ENCODE measurements around the gene KIF26B. TPM values are rescaled to one million over a fixed set of nuclear protein-coding genes. Genes with fewer than 3 reads are reported as not detected.

Gene KIF26B
- total RNA-seq, 3 donors from 2014 or later (not counting 1 experiment from before 2014, with no cell fraction given), result 0.16 to 0.96 (median 0.18) TPM

- Histone ChIP-seq H3K4me1 (ENCODE audit: control insufficient read depth, insufficient read depth, low read length) (peaks cover 4% of the 10 kb centered on the region), H3K27me3 (ENCODE audit: control insufficient read depth, insufficient read depth, low read length) (no peaks in the 10 kb centered on the region), H3K27ac (ENCODE audit: low read length) (no peak overlapping the region), H3K4me3 (ENCODE audit: low read length) (no peak overlapping the region), H3K36me3 (ENCODE audit: control insufficient read depth, insufficient read depth, low read length) (no peaks in the 10 kb centered on the region), H3K9me3 (ENCODE audit: control insufficient read depth, insufficient read depth, low read length) (no peaks in the 10 kb centered on the region)
- H3K9me3 Mint-ChIP-seq, result no peaks in the 10 kb centered on the region
- no peak for TF ChIP-seq CTCF (IDR thresholded peaks at IDR 0.05)
- H3K4me3 Mint-ChIP-seq, result no peak overlapping the region
- intact Hi-C loops (cut with micrococcal nuclease), result no loop called here
- 93% methylated on average over 24 of the region's 25 CpGs for WGBS (ENCODE audit: insufficient coverage)
- H3K27ac Mint-ChIP-seq, result no peak overlapping the region
- peaks cover 5 to 6% of the 10 kb centered on the region in 2 donors for H3K27me3 Mint-ChIP-seq (ENCODE audit: low read depth in 2 of 2)
- ATAC-seq (no peak), DNase-seq (no peak)
- no peaks in the 10 kb centered on the region for H3K36me3 Mint-ChIP-seq
- H3K4me1 Mint-ChIP-seq, result peaks cover 6 to 14% of the 10 kb centered on the region in 2 donors
Measured at GRCh38 chr1:245609354-245610150, 454.8 kb downstream of the KIF26B start.

GRCh38 chr1:245611251-245611650, 456.5 kb downstream of the KIF26B start:
- no peak overlapping the region for H3K4me3 ChIP-seq (ENCODE audit: low read length)
- no peaks in the 10 kb centered on the region for H3K9me3 ChIP-seq (ENCODE audit: control insufficient read depth, insufficient read depth, low read length)
- Mint-ChIP-seq H3K4me3 (no peak overlapping the region), H3K36me3 (no peaks in the 10 kb centered on the region), H3K27me3 (ENCODE audit: low read depth in 2 of 2) (peaks cover 4 to 5% of the 10 kb centered on the region in 2 donors), H3K27ac (no peak overlapping the region), H3K4me1 (peaks cover 6 to 14% of the 10 kb centered on the region in 2 donors), H3K9me3 (no peaks in the 10 kb centered on the region)
- H3K36me3 ChIP-seq (ENCODE audit: control insufficient read depth, insufficient read depth, low read length), result no peaks in the 10 kb centered on the region
- no peak for TF ChIP-seq CTCF (IDR thresholded peaks at IDR 0.05)
- H3K27ac ChIP-seq (ENCODE audit: low read length), result no peak overlapping the region
- peaks cover 4% of the 10 kb centered on the region for H3K4me1 ChIP-seq (ENCODE audit: control insufficient read depth, insufficient read depth, low read length)
- no peak for DNase-seq
- WGBS (ENCODE audit: insufficient coverage), result no CpG with 5 or more reads among the region's 2 CpGs
- intact Hi-C loops (cut with micrococcal nuclease), result no loop called here
- H3K27me3 ChIP-seq (ENCODE audit: control insufficient read depth, insufficient read depth, low read length), result no peaks in the 10 kb centered on the region
- no peak for ATAC-seq

- H3K36me3 ChIP-seq (ENCODE audit: control insufficient read depth, insufficient read depth, low read length), result no peaks in the 10 kb centered on the region
- H3K27ac ChIP-seq (ENCODE audit: low read length), result no peak overlapping the region
- no peaks in the 10 kb centered on the region for H3K9me3 ChIP-seq (ENCODE audit: control insufficient read depth, insufficient read depth, low read length)
- no peak for TF ChIP-seq CTCF (IDR thresholded peaks at IDR 0.05)
- H3K4me3 ChIP-seq (ENCODE audit: low read length), result no peak overlapping the region
- H3K4me1 ChIP-seq (ENCODE audit: control insufficient read depth, insufficient read depth, low read length), result no peaks in the 10 kb centered on the region
- no peaks in the 10 kb centered on the region for H3K36me3 Mint-ChIP-seq
- H3K27ac Mint-ChIP-seq, result no peak overlapping the region
- intact Hi-C loops (cut with micrococcal nuclease), result no loop called here
- H3K4me1 Mint-ChIP-seq, result no peaks in the 10 kb centered on the region
- no peaks in the 10 kb centered on the region for H3K27me3 ChIP-seq (ENCODE audit: control insufficient read depth, insufficient read depth, low read length)
- H3K9me3 Mint-ChIP-seq, result no peaks in the 10 kb centered on the region
- no peak for ATAC-seq
- DNase-seq, result no peak
- 94% methylated on average over 13 of the region's 13 CpGs for WGBS (ENCODE audit: insufficient coverage)
- H3K27me3 Mint-ChIP-seq (ENCODE audit: low read depth in 2 of 2), result no peaks in the 10 kb centered on the region
- no peak overlapping the region for H3K4me3 Mint-ChIP-seq
Measured at GRCh38 chr1:245614476-245614875, 459.7 kb downstream of the KIF26B start.

GRCh38 chr1:245615001-245615400, 460.2 kb downstream of the KIF26B start:
- Mint-ChIP-seq H3K27me3 (ENCODE audit: low read depth in 2 of 2) (no peaks in the 10 kb centered on the region), H3K4me1 (no peaks in the 10 kb centered on the region)

More at GRCh38 chr1:245615001-245615400, 460.2 kb downstream of the KIF26B start:
- intact Hi-C loops (cut with micrococcal nuclease), result no loop called here
- no peaks in the 10 kb centered on the region for H3K36me3 Mint-ChIP-seq
- Histone ChIP-seq H3K4me1 (ENCODE audit: control insufficient read depth, insufficient read depth, low read length) (no peaks in the 10 kb centered on the region), H3K9me3 (ENCODE audit: control insufficient read depth, insufficient read depth, low read length) (no peaks in the 10 kb centered on the region), H3K27me3 (ENCODE audit: control insufficient read depth, insufficient read depth, low read length) (no peaks in the 10 kb centered on the region), H3K4me3 (ENCODE audit: low read length) (no peak overlapping the region), H3K27ac (ENCODE audit: low read length) (no peak overlapping the region), H3K36me3 (ENCODE audit: control insufficient read depth, insufficient read depth, low read length) (no peaks in the 10 kb centered on the region)
- TF ChIP-seq CTCF (IDR thresholded peaks at IDR 0.05), result no peak
- H3K27ac Mint-ChIP-seq, result no peak overlapping the region
- no peak for ATAC-seq
- 100% methylated on average over 1 of the region's 4 CpGs for WGBS (ENCODE audit: insufficient coverage)
- no peak overlapping the region for H3K4me3 Mint-ChIP-seq
- DNase-seq, result no peak
- H3K9me3 Mint-ChIP-seq, result no peaks in the 10 kb centered on the region
